HEK293 (cell line): ENCODE measurements around the gene HOXA4.
A peak's percentile ranks its signal among the peaks of the same experiment; 100 is the strongest.

Experiments used
- FEZF1 ChIP-seq: fragments of 450-650 bp; formaldehyde crosslinking; IDR thresholded peaks from 2 replicates; pipeline ENCODE4 v1.5.1; 2016; ENCODE audit warnings: missing biosample characterization, missing genetic modification characterization
- GFI1B ChIP-seq: fragments of 450-650 bp; formaldehyde crosslinking; IDR thresholded peaks from 2 replicates; pipeline ENCODE4 v1.5.1; 2016; ENCODE audit warnings: missing biosample characterization, missing genetic modification characterization
- GLI2 ChIP-seq: fragments of 450-650 bp; formaldehyde crosslinking; IDR thresholded peaks from 2 replicates; pipeline ENCODE4; 2017; ENCODE audit warnings: missing biosample characterization, missing genetic modification characterization, low read depth, borderline replicate concordance
- GLI4 ChIP-seq: fragments of 450-650 bp; formaldehyde crosslinking; IDR thresholded peaks from 2 replicates; pipeline ENCODE4 v1.5.1; 2016; ENCODE audit warnings: missing biosample characterization, missing genetic modification characterization
- MYNN ChIP-seq: fragments of 450-650 bp; formaldehyde crosslinking; IDR thresholded peaks from 2 replicates; pipeline ENCODE4 v1.5.1; 2016; ENCODE audit warnings: missing biosample characterization, missing genetic modification characterization, borderline replicate concordance
- MZF1 ChIP-seq: fragments of 450-650 bp; formaldehyde crosslinking; IDR thresholded peaks from 2 replicates; pipeline ENCODE4 v1.5.1; 2017; ENCODE audit warnings: missing biosample characterization, missing genetic modification characterization, borderline replicate concordance
- OVOL3 ChIP-seq: fragments of 450-650 bp; formaldehyde crosslinking; IDR thresholded peaks from 2 replicates; pipeline ENCODE4 v1.5.1; 2016; ENCODE audit warnings: missing biosample characterization, missing genetic modification characterization
- PRDM1 ChIP-seq: fragments of 450-650 bp; formaldehyde crosslinking; IDR thresholded peaks from 2 replicates; pipeline ENCODE4; 2016; ENCODE audit warnings: missing biosample characterization, missing genetic modification characterization
- REPIN1 ChIP-seq: fragments of 450-650 bp; formaldehyde crosslinking; IDR thresholded peaks from 2 replicates; pipeline ENCODE4 v1.5.1; 2017; ENCODE audit warnings: missing biosample characterization, missing genetic modification characterization, low read depth
- SALL2 ChIP-seq: fragments of 450-650 bp; formaldehyde crosslinking; IDR thresholded peaks from 2 replicates; pipeline ENCODE4 v1.5.0; 2017; ENCODE audit warnings: missing biosample characterization, mild to moderate bottlenecking, missing genetic modification characterization, borderline replicate concordance
- SP2 ChIP-seq: fragments of 450-650 bp; formaldehyde crosslinking; IDR thresholded peaks from 2 replicates; pipeline ENCODE4 v1.5.1; 2016; ENCODE audit warnings: missing biosample characterization, missing genetic modification characterization
- ZBTB8A ChIP-seq: fragments of 450-650 bp; formaldehyde crosslinking; IDR thresholded peaks from 2 replicates; pipeline ENCODE4 v1.5.1; 2016; ENCODE audit warnings: missing biosample characterization, missing genetic modification characterization
- ZFHX2 ChIP-seq: fragments of 450-650 bp; formaldehyde crosslinking; conservative IDR thresholded peaks from 2 replicates; pipeline ENCODE4 v1.5.1; 2016; ENCODE audit warnings: missing biosample characterization, missing genetic modification characterization
- ZNF140 ChIP-seq: fragments of 450-650 bp; formaldehyde crosslinking; IDR thresholded peaks from 2 replicates; pipeline ENCODE4 v1.5.1; 2016; ENCODE audit warnings: missing biosample characterization, missing genetic modification characterization
- ZNF169 ChIP-seq: fragments of 450-650 bp; formaldehyde crosslinking; IDR thresholded peaks from 2 replicates; pipeline ENCODE4 v1.5.1; 2016; ENCODE audit warnings: missing biosample characterization, missing genetic modification characterization
- ZNF19 ChIP-seq: fragments of 450-650 bp; formaldehyde crosslinking; IDR thresholded peaks from 2 replicates; pipeline ENCODE4; 2016; ENCODE audit warnings: missing biosample characterization, missing genetic modification characterization, low read depth
- ZNF202 ChIP-seq: fragments of 450-650 bp; formaldehyde crosslinking; IDR thresholded peaks from 2 replicates; pipeline ENCODE4 v1.5.1; 2016; ENCODE audit warnings: missing biosample characterization, missing genetic modification characterization, borderline replicate concordance
- ZNF23 ChIP-seq: fragments of 450-650 bp; formaldehyde crosslinking; IDR thresholded peaks from 2 replicates; pipeline ENCODE4 v1.5.1; 2016; ENCODE audit warnings: missing biosample characterization, missing genetic modification characterization, borderline replicate concordance
- ZNF394 ChIP-seq: fragments of 450-650 bp; formaldehyde crosslinking; IDR thresholded peaks from 2 replicates; pipeline ENCODE4 v1.5.1; 2016; ENCODE audit warnings: missing biosample characterization, missing genetic modification characterization, mild to moderate bottlenecking, moderate library complexity, borderline replicate concordance
- ZNF404 ChIP-seq: fragments of 450-650 bp; formaldehyde crosslinking; IDR thresholded peaks from 2 replicates; pipeline ENCODE4 v1.5.1; 2017; ENCODE audit warnings: missing biosample characterization, missing genetic modification characterization
- ZNF426 ChIP-seq: fragments of 450-650 bp; formaldehyde crosslinking; IDR thresholded peaks from 2 replicates; pipeline ENCODE4 v1.5.1; 2017; ENCODE audit warnings: missing biosample characterization, missing genetic modification characterization, mild to moderate bottlenecking, inconsistent platforms, moderate library complexity
- ZNF501 ChIP-seq: fragments of 450-650 bp; formaldehyde crosslinking; IDR thresholded peaks from 2 replicates; pipeline ENCODE4 v1.5.1; 2016; ENCODE audit warnings: missing biosample characterization, missing genetic modification characterization
- ZNF510 ChIP-seq: fragments of 450-650 bp; formaldehyde crosslinking; IDR thresholded peaks from 2 replicates; pipeline ENCODE4 v1.5.1; 2018; ENCODE audit warnings: mild to moderate bottlenecking, missing genetic modification characterization, missing biosample characterization; ENCODE audit not compliant: insufficient replicate concordance
- ZNF530 ChIP-seq: fragments of 450-650 bp; formaldehyde crosslinking; IDR thresholded peaks from 2 replicates; pipeline ENCODE4 v1.5.1; 2016; ENCODE audit warnings: low read depth, missing biosample characterization, missing genetic modification characterization
- ZNF549 ChIP-seq: fragments of 450-650 bp; IDR thresholded peaks from 2 replicates; pipeline ENCODE4 v1.5.1; 2018; ENCODE audit warnings: missing biosample characterization, missing genetic modification characterization, mild to moderate bottlenecking, inconsistent platforms, moderate library complexity
- ZNF561 ChIP-seq: fragments of 450-650 bp; IDR thresholded peaks from 2 replicates; pipeline ENCODE4 v1.5.1; 2018; ENCODE audit warnings: missing biosample characterization, missing genetic modification characterization, borderline replicate concordance
- ZNF623 ChIP-seq: fragments of 450-650 bp; formaldehyde crosslinking; IDR thresholded peaks from 2 replicates; pipeline ENCODE4 v1.5.1; 2016; ENCODE audit warnings: missing biosample characterization, missing genetic modification characterization
- ZNF785 ChIP-seq: fragments of 450-650 bp; formaldehyde crosslinking; IDR thresholded peaks from 2 replicates; pipeline ENCODE4 v1.5.1; 2016; ENCODE audit warnings: missing biosample characterization, missing genetic modification characterization
- TF ChIP-seq, protein P1 (sequence below): fragments of 450-650 bp; formaldehyde crosslinking; IDR thresholded peaks from 2 replicates; pipeline ENCODE4 v1.5.1; 2016; ENCODE audit warnings: missing biosample characterization, missing genetic modification characterization
- TF ChIP-seq, protein P2 (sequence below): fragments of 450-650 bp; formaldehyde crosslinking; IDR thresholded peaks from 2 replicates; pipeline ENCODE4 v1.5.1; 2016; ENCODE audit warnings: missing biosample characterization, missing genetic modification characterization
- TF ChIP-seq, protein P3 (sequence below): fragments of 450-650 bp; formaldehyde crosslinking; IDR thresholded peaks from 2 replicates; pipeline ENCODE4 v1.5.1; 2017; ENCODE audit warnings: missing biosample characterization, missing genetic modification characterization
- TF ChIP-seq, protein P4 (sequence below): fragments of 450-650 bp; formaldehyde crosslinking; IDR thresholded peaks from 2 replicates; pipeline ENCODE4 v1.5.1; 2016; ENCODE audit warnings: missing biosample characterization, missing genetic modification characterization
- TF ChIP-seq, protein P5 (sequence below): fragments of 450-650 bp; formaldehyde crosslinking; IDR thresholded peaks from 2 replicates; pipeline ENCODE4 v1.5.1; 2017; ENCODE audit warnings: missing biosample characterization, mild to moderate bottlenecking, missing genetic modification characterization, moderate library complexity
- TF ChIP-seq, protein P6 (sequence below): fragments of 450-650 bp; formaldehyde crosslinking; IDR thresholded peaks from 2 replicates; pipeline ENCODE4 v1.5.1; 2016; ENCODE audit warnings: missing biosample characterization, missing genetic modification characterization, borderline replicate concordance

Gene HOXA4

DNA sequence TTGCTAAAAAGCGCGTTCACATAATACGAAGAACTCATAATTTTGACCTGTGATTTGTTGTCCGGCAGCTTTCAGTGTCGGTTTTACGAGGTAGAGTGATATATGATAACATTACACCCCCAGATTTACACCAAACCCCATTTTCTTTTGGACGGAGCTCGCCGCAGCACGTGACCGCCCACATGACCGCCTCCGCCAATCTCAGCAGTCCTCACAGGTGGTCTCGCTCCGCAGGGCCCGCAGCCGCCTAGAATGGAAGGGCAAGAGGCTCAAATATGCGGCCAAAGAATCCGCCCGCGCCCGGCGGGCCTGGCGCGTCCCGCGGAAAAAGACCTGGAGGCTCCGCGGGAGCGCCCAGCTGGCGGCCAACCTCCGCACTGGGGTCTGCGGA lies 25.9 kb upstream of the HOXA4 start, which contains the start of gene HOXA7 (continued):
- TF ChIP-seq, protein P1, sequence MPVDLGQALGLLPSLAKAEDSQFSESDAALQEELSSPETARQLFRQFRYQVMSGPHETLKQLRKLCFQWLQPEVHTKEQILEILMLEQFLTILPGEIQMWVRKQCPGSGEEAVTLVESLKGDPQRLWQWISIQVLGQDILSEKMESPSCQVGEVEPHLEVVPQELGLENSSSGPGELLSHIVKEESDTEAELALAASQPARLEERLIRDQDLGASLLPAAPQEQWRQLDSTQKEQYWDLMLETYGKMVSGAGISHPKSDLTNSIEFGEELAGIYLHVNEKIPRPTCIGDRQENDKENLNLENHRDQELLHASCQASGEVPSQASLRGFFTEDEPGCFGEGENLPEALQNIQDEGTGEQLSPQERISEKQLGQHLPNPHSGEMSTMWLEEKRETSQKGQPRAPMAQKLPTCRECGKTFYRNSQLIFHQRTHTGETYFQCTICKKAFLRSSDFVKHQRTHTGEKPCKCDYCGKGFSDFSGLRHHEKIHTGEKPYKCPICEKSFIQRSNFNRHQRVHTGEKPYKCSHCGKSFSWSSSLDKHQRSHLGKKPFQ (tag by site-specific recombination): no peak
- TF ChIP-seq ZNF561 (tag by site-specific recombination) (no peak), MYNN (tag by site-specific recombination) (no peak), ZNF169 (tag by site-specific recombination) (no peak), GFI1B (tag by site-specific recombination) (peak; percentile 86), OVOL3 (tag by site-specific recombination) (no peak), ZNF394 (tag by site-specific recombination) (no peak), ZNF530 (tag by site-specific recombination) (no peak), REPIN1 (tag by site-specific recombination) (no peak), FEZF1 (tag by site-specific recombination) (peak; percentile 69), ZNF19 (tag by site-specific recombination) (no peak), ZNF549 (tag by site-specific recombination) (no peak), ZNF623 (no peak), ZBTB8A (peak; percentile 4; the same call in 1 of the 2 replicates), ZNF785 (no peak), MZF1 (tag by site-specific recombination) (no peak), ZNF202 (tag by site-specific recombination) (no peak), PRDM1 (tag by site-specific recombination) (no peak), GLI2 (tag by site-specific recombination) (no peak), ZNF501 (tag by site-specific recombination) (no peak), SALL2 (no peak), ZNF426 (no peak), ZNF140 (no peak), GLI4 (tag by site-specific recombination) (no peak), ZNF404 (tag by site-specific recombination) (no peak), ZFHX2 (tag by site-specific recombination) (peak; percentile 97), ZNF23 (tag by site-specific recombination) (no peak), ZNF510 (tag by site-specific recombination) (no peak), SP2 (tag by site-specific recombination) (no peak)
- TF ChIP-seq, protein P2, sequence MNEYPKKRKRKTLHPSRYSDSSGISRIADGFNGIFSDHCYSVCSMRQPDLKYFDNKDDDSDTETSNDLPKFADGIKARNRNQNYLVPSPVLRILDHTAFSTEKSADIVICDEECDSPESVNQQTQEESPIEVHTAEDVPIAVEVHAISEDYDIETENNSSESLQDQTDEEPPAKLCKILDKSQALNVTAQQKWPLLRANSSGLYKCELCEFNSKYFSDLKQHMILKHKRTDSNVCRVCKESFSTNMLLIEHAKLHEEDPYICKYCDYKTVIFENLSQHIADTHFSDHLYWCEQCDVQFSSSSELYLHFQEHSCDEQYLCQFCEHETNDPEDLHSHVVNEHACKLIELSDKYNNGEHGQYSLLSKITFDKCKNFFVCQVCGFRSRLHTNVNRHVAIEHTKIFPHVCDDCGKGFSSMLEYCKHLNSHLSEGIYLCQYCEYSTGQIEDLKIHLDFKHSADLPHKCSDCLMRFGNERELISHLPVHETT: no peak
- TF ChIP-seq, protein P3, sequence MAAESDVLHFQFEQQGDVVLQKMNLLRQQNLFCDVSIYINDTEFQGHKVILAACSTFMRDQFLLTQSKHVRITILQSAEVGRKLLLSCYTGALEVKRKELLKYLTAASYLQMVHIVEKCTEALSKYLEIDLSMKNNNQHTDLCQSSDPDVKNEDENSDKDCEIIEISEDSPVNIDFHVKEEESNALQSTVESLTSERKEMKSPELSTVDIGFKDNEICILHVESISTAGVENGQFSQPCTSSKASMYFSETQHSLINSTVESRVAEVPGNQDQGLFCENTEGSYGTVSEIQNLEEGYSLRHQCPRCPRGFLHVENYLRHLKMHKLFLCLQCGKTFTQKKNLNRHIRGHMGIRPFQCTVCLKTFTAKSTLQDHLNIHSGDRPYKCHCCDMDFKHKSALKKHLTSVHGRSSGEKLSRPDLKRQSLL (tag by site-specific recombination): no peak
- TF ChIP-seq, protein P4, sequence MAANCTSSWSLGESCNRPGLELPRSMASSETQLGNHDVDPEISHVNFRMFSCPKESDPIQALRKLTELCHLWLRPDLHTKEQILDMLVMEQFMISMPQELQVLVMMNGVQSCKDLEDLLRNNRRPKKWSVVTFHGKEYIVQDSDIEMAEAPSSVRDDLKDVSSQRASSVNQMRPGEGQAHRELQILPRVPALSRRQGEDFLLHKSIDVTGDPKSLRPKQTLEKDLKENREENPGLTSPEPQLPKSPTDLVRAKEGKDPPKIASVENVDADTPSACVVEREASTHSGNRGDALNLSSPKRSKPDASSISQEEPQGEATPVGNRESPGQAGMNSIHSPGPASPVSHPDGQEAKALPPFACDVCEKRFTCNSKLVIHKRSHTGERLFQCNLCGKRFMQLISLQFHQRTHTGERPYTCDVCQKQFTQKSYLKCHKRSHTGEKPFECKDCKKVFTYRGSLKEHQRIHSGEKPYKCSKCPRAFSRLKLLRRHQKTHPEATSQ: no peak
- TF ChIP-seq, protein P5, sequence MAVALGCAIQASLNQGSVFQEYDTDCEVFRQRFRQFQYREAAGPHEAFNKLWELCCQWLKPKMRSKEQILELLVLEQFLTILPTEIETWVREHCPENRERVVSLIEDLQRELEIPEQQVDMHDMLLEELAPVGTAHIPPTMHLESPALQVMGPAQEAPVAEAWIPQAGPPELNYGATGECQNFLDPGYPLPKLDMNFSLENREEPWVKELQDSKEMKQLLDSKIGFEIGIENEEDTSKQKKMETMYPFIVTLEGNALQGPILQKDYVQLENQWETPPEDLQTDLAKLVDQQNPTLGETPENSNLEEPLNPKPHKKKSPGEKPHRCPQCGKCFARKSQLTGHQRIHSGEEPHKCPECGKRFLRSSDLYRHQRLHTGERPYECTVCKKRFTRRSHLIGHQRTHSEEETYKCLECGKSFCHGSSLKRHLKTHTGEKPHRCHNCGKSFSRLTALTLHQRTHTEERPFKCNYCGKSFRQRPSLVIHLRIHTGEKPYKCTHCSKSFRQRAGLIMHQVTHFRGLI (tag by site-specific recombination): peak; percentile 66
- TF ChIP-seq, protein P6, sequence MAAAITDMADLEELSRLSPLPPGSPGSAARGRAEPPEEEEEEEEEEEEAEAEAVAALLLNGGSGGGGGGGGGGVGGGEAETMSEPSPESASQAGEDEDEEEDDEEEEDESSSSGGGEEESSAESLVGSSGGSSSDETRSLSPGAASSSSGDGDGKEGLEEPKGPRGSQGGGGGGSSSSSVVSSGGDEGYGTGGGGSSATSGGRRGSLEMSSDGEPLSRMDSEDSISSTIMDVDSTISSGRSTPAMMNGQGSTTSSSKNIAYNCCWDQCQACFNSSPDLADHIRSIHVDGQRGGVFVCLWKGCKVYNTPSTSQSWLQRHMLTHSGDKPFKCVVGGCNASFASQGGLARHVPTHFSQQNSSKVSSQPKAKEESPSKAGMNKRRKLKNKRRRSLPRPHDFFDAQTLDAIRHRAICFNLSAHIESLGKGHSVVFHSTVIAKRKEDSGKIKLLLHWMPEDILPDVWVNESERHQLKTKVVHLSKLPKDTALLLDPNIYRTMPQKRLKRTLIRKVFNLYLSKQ (tag by site-specific recombination): no peak
